ENCODE results near the gene OR4N2.

- TF ChIP-seq EZH2 (IDR thresholded peaks at IDR 0.05; ENCODE audit: low read length, unreplicated experiment) (no peak), CTCF (conservative IDR thresholded peaks at IDR 0.05; ENCODE audit: low read depth, low read length) (no peak)
Observed at GRCh38 chr14:19823178-19823577, 19.6 kb downstream of the OR4N2 start.

Measured in PC-3 (cell line).